GM12801 (cell line): ENCODE measurements around the gene SH3GL1.

Experiments used
- TF ChIP-seq, protein P1 (sequence below): IDR thresholded peaks from one replicate; pipeline ENCODE4 v1.5.1; 2011; ENCODE audit warnings: control low read depth; ENCODE audit not compliant: insufficient read length; ENCODE audit errors: extremely low read depth

SH3GL1 gene

DNA sequence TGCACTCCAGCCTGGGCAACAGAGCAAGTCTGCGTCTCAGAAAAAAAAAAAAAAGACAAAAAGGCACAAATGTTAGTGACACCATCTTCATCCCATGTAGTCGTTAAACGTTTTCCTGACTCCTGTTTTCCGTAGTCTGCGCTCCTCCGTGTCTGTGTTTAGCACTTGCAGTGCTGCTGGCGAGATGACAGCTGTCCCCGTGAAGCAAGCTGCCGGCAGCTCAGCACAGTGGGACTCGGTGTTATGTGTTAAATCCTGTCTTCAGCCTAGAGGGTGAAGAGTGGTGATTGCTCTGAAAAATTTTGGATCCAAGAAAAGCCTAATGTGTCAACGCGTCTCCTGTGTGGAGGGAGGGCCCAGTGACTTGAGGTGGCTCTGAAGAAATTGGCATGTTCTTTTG lies 38.9 kb upstream of the SH3GL1 start:
- TF ChIP-seq, protein P1, sequence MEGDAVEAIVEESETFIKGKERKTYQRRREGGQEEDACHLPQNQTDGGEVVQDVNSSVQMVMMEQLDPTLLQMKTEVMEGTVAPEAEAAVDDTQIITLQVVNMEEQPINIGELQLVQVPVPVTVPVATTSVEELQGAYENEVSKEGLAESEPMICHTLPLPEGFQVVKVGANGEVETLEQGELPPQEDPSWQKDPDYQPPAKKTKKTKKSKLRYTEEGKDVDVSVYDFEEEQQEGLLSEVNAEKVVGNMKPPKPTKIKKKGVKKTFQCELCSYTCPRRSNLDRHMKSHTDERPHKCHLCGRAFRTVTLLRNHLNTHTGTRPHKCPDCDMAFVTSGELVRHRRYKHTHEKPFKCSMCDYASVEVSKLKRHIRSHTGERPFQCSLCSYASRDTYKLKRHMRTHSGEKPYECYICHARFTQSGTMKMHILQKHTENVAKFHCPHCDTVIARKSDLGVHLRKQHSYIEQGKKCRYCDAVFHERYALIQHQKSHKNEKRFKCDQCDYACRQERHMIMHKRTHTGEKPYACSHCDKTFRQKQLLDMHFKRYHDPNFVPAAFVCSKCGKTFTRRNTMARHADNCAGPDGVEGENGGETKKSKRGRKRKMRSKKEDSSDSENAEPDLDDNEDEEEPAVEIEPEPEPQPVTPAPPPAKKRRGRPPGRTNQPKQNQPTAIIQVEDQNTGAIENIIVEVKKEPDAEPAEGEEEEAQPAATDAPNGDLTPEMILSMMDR = no peak

DNA sequence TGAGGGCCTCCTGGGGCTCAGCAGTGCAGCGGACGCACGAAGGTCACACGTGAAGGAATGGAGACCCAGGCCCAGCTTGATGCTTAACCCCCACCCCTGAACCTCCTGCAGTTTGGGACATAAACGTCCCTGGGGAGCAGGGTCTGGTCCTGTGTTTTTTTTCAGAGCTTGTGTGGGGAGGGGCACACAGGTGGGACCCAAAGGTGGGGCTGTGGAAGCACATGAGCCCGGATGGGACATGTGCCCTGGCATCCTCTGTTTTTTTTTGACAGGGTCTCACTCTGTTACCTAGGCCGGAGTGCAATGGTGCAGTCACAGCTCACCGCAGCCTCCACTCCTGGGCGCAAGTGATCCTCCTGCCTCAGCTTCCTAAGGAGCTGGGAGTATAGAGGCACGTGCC lies 36.8 kb upstream of the SH3GL1 start:
- TF ChIP-seq, protein P1 = no peak

DNA sequence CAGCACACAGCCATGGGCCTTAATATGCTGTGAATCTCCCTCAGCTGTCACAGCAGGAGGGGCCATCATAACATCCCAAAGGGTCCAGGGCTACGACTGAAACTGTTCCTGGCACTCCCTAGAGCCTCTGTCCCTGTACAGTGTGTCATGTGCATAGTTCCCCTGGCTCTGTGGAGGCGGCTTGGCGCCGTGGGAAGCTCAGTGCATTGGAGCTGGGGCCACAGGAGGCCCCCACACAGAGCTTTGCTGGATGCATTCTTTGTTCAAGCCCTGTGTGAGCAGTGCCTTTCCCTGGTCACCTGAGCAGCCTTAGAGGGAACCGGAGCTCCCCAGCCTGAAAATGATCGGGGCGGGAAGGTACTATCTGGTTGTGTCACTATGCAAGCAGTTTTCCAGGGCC lies 35.9 kb upstream of the SH3GL1 start:
- TF ChIP-seq, protein P1 = no peak

DNA sequence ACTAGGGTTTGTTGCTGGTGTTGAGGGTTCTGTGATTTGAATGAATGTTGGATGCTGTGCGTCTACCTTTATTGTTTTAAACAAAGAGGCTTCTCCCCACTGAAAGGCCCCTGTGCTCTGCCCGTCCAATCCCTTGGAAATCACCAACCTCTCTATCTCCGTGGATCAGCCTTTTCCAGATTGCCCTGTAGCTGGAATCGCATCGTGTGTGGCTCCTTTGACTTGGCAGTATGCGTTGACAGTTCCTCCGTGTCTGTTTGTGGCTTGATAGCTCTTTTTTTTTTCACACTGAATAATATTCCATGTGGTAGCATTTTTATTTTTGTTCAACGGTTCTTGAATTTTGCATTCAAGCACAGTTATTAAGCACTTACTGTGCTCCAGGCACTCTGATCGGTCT lies 34.0 kb upstream of the SH3GL1 start:
- TF ChIP-seq, protein P1 = no peak

DNA sequence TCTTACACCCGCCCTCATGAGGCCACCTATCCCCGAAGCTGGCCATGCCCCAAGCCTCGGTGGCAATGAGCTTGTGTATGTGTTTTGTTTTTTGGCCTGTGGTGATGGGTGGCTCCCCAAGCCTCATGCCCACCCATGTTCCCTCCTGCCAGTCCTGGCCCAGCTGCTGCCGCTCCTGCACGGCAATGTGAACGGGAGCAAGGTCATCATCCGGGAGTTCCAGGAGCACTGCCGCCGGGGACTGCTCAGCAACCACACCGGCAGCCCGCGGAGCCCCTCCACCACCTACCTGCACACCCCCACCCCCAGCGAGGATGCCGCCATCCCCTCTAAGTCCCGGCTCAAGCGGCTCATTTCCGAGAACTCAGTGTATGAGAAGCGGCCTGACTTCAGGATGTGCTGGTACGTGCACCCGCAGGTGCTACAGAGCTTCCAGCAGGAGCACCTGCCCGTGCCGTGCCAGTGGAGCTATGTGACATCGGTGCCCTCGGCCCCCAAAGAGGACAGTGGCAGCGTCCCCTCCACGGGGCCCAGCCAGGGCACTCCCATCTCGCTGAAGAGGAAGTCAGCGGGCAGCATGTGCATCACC lies 32.7 kb upstream of the SH3GL1 start:
- TF ChIP-seq, protein P1 = no peak

DNA sequence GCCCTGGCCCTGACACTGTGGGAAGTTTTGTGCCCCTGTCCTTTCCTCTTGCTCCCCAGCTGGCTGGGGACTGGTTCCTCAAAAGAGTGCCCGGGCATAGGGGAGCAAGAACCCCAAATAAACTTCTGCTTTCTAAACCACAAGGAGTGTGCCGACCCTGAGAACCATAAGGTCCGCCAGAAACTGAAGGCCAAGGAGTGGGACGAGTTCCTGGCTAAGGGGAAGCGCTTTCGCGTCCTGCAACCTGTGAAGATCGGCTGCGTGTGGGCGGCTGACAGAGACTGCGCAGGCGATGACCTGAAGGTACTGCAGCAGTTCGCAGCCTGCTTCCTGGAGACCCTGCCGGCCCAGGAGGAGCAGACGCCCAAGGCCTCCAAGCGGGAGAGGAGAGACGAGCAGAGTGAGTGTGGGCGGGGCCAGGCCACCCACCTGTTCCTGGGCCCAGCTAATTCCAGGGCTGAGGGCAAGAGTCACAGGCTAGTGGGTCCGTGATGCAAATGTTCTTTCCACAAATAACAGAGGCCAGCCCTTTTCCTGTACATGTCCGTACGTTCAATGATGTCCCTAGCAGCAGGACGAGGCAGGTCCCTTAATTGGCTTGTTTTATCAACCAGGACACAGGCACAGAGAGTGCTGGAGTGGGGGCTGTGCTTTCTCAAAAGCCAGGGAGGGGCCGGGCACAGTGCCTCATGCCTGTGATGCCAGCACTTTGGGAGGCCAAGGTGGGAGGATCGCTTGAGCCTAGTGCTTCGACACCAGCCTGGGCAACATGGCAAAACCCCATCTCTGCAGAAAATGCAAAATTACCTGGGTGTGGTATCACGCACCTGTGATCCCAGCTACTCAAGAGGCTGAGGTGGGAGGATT lies 31.7 kb upstream of the SH3GL1 start:
- TF ChIP-seq, protein P1 = no peak

DNA sequence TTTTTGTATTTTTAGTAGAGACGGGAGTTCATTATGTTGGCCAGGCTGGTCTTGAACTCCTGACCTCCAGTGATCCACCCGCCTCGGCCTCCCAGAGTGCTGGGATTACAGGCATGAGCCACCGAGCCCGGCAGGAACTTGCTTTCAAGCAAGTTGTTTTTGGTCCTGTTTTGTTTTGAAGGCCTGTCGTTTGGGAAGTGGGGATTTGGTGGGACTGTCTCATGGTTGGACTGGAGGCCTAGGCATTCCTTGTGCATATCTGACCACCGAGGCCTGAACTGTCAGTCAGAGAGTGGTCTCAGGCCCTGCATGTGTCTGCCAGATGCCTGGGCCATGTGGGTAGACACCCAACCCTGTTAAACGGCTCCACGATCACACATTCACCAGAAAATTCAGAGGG lies 30.9 kb upstream of the SH3GL1 start:
- TF ChIP-seq, protein P1 = no peak
